OCI-LY3 (cell line): Measurements from ENCODE around the gene SELL.
"Not testable (repeated sequence)": the region's sequence is repeated elsewhere in the genome, so short reads cannot be mapped to it uniquely, and the experiment has no call there.

Experiments
- CTCF ChIP-seq: fragments of 200-600, 300-600 bp; sonication (generic); IDR thresholded peaks from 2 replicates; pipeline ENCODE4 v1.5.1; 2014; ENCODE audit warnings: antibody characterized with exemption, low read length, low read depth
- EZH2phosphoT487 ChIP-seq: fragments of 200-600 bp; shearing (Covaris generic); IDR thresholded peaks from 2 replicates; pipeline ENCODE4 v1.6.1; 2018; ENCODE audit warnings: antibody characterized with exemption, mixed run types, low read depth

DNA sequence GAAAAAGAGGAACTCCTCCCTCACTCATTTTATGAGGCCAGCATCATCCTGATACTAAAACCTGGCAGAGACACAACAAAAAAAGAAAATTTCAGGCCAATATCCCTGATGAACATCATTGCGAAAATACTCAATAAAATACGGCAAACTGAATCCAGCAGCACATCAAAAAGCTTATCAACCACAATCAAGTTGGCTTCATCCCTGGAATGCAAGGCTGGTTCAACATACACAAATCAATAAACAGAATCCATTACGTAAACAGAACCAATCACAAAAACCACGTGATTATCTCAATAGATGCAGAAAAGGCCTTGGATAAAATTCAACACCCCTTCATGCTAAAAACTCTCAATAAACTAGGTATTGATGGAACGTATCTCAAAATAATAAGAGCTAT lies 1.7 kb upstream of the SELL start:
- TF ChIP-seq CTCF, EZH2phosphoT487: not testable (repeated sequence)
